ENCODE results near the gene CNDP1. TPM values are rescaled to one million over a fixed set of nuclear protein-coding genes. Genes with fewer than 3 reads are reported as not detected.

Gene CNDP1
- polyA plus RNA-seq, 1 of the 3 experiments (the other 2 are of a cell fraction), result not detected

GRCh38 chr18:74532511-74533025, 1.7 kb upstream of the CNDP1 start:
- ChIA-PET CTCF (no interaction called here), POLR2A (no interaction called here)
- no peaks in the 10 kb centered on the region for H4K20me1 ChIP-seq (ENCODE audit: insufficient read depth)

GRCh38 chr18:74533666-74534065, 634 bp upstream of the CNDP1 start:
- no peaks in the 10 kb centered on the region; a peak in 1 of 4 replicates for H3K4me1 ChIP-seq (ENCODE audit: control insufficient read depth in 1 of 2, insufficient read depth in 2 of 2, low read depth in 1 of 2, low read length in 1 of 2)
- no peak overlapping the region for H3K27ac ChIP-seq (ENCODE audit: low read depth in 2 of 2, low read length in 1 of 2)
- DNase-seq, result no peak
- H4K20me1 ChIP-seq (ENCODE audit: insufficient read depth), result no peaks in the 10 kb centered on the region
- no peaks in the 10 kb centered on the region for H3K79me2 ChIP-seq (ENCODE audit: insufficient read depth)
- no peaks in the 10 kb centered on the region for H3K9me3 ChIP-seq
- H3K36me3 ChIP-seq (replicated peaks in 1 of 2; ENCODE audit: control insufficient read depth in 1 of 2, insufficient read depth in 2 of 2, low read length in 1 of 2), result no peaks in the 10 kb centered on the region
- CTCF ChIA-PET, result interaction anchor here (2.2 kb wide), 1 partner anchor 18 kb away, joined by 9 read pairs; no protein-coding TSS in a partner anchor
- no peak overlapping the region for H3K4me3 ChIP-seq (ENCODE audit: low read depth in 2 of 2, low read length in 1 of 2)
- no peak overlapping the region for H3K9ac ChIP-seq
- 86% methylated on average over 12 of the region's 12 CpGs for WGBS (ENCODE audit: low lambda C conversion rate)
- no peak overlapping the region for H3K4me2 ChIP-seq
- TF ChIP-seq USF2 (IDR thresholded peaks at IDR 0.05; ENCODE audit: borderline replicate concordance, low read depth, low read length) (no peak), NRF1 (IDR thresholded peaks at IDR 0.05; ENCODE audit: low read depth, low read length) (no peak), MXI1 (IDR thresholded peaks at IDR 0.05; ENCODE audit: low read depth, low read length) (no peak), MEF2A (IDR thresholded peaks at IDR 0.05; ENCODE audit: borderline replicate concordance, low read depth) (no peak), TCF12 (IDR thresholded peaks at IDR 0.05) (no peak), CHD2 (IDR thresholded peaks at IDR 0.05; ENCODE audit: low read length, partially characterized antibody) (no peak), IRF3 (IDR thresholded peaks at IDR 0.05; ENCODE audit: low read depth, low read length) (no peak), RXRA (IDR thresholded peaks at IDR 0.05; ENCODE audit: borderline replicate concordance, low read depth) (no peak), POLR2AphosphoS5 (IDR thresholded peaks at IDR 0.05; ENCODE audit: low read depth, low read length) (no peak), FOXM1 (IDR thresholded peaks at IDR 0.05; ENCODE audit: low read depth) (no peak)
- H2AFZ ChIP-seq (ENCODE audit: low read depth), result no peak overlapping the region
- H3K9me2 ChIP-seq, result no peaks in the 10 kb centered on the region
- no peaks in the 10 kb centered on the region for H3F3A ChIP-seq (replicated peaks; ENCODE audit: insufficient read depth)
- peaks cover 19% of the 10 kb centered on the region; the same call in 1 of the 2 replicates for H3K27me3 ChIP-seq (ENCODE audit: insufficient read depth)
- POLR2A ChIA-PET, result no interaction called here

More at GRCh38 chr18:74532511-74533025, 1.7 kb upstream of the CNDP1 start:
- H3K4me2 ChIP-seq, result no peak overlapping the region
- no peaks in the 10 kb centered on the region; a peak in 1 of 4 replicates for H3K4me1 ChIP-seq (ENCODE audit: control insufficient read depth in 1 of 2, insufficient read depth in 2 of 2, low read depth in 1 of 2, low read length in 1 of 2)
- peaks cover 19% of the 10 kb centered on the region; the same call in 1 of the 2 replicates for H3K27me3 ChIP-seq (ENCODE audit: insufficient read depth)
- WGBS (ENCODE audit: low lambda C conversion rate), result 36% methylated on average over 7 of the region's 9 CpGs
- H3K36me3 ChIP-seq (replicated peaks in 1 of 2; ENCODE audit: control insufficient read depth in 1 of 2, insufficient read depth in 2 of 2, low read length in 1 of 2), result no peaks in the 10 kb centered on the region
- no peak overlapping the region for H3K27ac ChIP-seq (ENCODE audit: low read depth in 2 of 2, low read length in 1 of 2)
- H2AFZ ChIP-seq (ENCODE audit: low read depth), result no peak overlapping the region
- H3K9me2 ChIP-seq, result no peaks in the 10 kb centered on the region
- no peaks in the 10 kb centered on the region for H3K79me2 ChIP-seq (ENCODE audit: insufficient read depth)
- H3K4me3 ChIP-seq (ENCODE audit: low read depth in 2 of 2, low read length in 1 of 2), result no peak overlapping the region
- H3F3A ChIP-seq (replicated peaks; ENCODE audit: insufficient read depth), result no peaks in the 10 kb centered on the region
- H3K9me3 ChIP-seq, result no peaks in the 10 kb centered on the region
- TF ChIP-seq USF2 (IDR thresholded peaks at IDR 0.05; ENCODE audit: borderline replicate concordance, low read depth, low read length) (no peak), EZH2phosphoT487 (IDR thresholded peaks at IDR 0.05; ENCODE audit: borderline replicate concordance, low read depth) (no peak), CTCF (IDR thresholded peaks at IDR 0.05) (no peak)
- no peak overlapping the region for H3K9ac ChIP-seq
- DNase-seq, result no peak
